GM12872 (cell line): ENCODE data around the gene KLC4.

Experiments
- TF ChIP-seq, protein P1 (sequence below): IDR thresholded peaks from 3 replicates; pipeline ENCODE4 v1.5.1; 2011; ENCODE audit warnings: low read depth, mild to moderate bottlenecking, low read length, moderate library complexity; ENCODE audit not compliant: insufficient read depth

KLC4 gene

GRCh38 chr6:43050981-43051380, 8.4 kb upstream of the KLC4 start:
- TF ChIP-seq, protein P1, sequence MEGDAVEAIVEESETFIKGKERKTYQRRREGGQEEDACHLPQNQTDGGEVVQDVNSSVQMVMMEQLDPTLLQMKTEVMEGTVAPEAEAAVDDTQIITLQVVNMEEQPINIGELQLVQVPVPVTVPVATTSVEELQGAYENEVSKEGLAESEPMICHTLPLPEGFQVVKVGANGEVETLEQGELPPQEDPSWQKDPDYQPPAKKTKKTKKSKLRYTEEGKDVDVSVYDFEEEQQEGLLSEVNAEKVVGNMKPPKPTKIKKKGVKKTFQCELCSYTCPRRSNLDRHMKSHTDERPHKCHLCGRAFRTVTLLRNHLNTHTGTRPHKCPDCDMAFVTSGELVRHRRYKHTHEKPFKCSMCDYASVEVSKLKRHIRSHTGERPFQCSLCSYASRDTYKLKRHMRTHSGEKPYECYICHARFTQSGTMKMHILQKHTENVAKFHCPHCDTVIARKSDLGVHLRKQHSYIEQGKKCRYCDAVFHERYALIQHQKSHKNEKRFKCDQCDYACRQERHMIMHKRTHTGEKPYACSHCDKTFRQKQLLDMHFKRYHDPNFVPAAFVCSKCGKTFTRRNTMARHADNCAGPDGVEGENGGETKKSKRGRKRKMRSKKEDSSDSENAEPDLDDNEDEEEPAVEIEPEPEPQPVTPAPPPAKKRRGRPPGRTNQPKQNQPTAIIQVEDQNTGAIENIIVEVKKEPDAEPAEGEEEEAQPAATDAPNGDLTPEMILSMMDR: no peak

- TF ChIP-seq, protein P1: no peak
These were observed 7.1 kb upstream of the KLC4 start for GRCh38 chr6:43052225-43052841.

- TF ChIP-seq, protein P1: no peak
These were observed 6.4 kb upstream of the KLC4 start for GRCh38 chr6:43052842-43053544.

- TF ChIP-seq, protein P1: no peak
These were observed 5.8 kb upstream of the KLC4 start, which contains the start of gene CUL7 for GRCh38 chr6:43053545-43054205. TSS of gene CUL7 (minus strand) at chr6:43053851. CDS start at chr6:43052788, 1,063 bp downstream.

- TF ChIP-seq, protein P1: no peak
These were observed 5.1 kb upstream of the KLC4 start for GRCh38 chr6:43054206-43054943.

GRCh38 chr6:43055966-43056365, 3.5 kb upstream of the KLC4 start:
- TF ChIP-seq, protein P1: no peak

GRCh38 chr6:43058531-43058930, 900 bp upstream of the KLC4 start:
- TF ChIP-seq, protein P1: no peak
